Measurements from ENCODE around the gene POU6F2.
"Not testable (repeated sequence)": the region's sequence is repeated elsewhere in the genome, so short reads cannot be mapped to it uniquely, and the experiment has no call there.

Gene POU6F2

GRCh38 chr7:39313974-39314373, 336.3 kb downstream of the POU6F2 start:
- DNase-seq = no peak

- DNase-seq = no peak
These were observed 339.4 kb downstream of the POU6F2 start for GRCh38 chr7:39317107-39317506.

- DNase-seq = no peak
These were observed 340.2 kb downstream of the POU6F2 start for GRCh38 chr7:39317896-39318295.

GRCh38 chr7:39321245-39321644, 343.5 kb downstream of the POU6F2 start:
- no peak for DNase-seq

- no peak for DNase-seq
These were observed 344.3 kb downstream of the POU6F2 start for GRCh38 chr7:39321909-39322498.

GRCh38 chr7:39324139-39324760, 346.5 kb downstream of the POU6F2 start:
- DNase-seq = no peak

- DNase-seq = not testable (repeated sequence)
These were observed 353.9 kb downstream of the POU6F2 start for GRCh38 chr7:39331607-39332006.

- DNase-seq = no peak
These were observed 354.4 kb downstream of the POU6F2 start for GRCh38 chr7:39332142-39332541.

GRCh38 chr7:39333701-39334100, 356.0 kb downstream of the POU6F2 start:
- DNase-seq = no peak

GRCh38 chr7:39336442-39336841, 358.7 kb downstream of the POU6F2 start:
- DNase-seq = no peak

GRCh38 chr7:39338716-39339115, 361.0 kb downstream of the POU6F2 start:
- no peak for DNase-seq

- DNase-seq = no peak
These were observed 361.9 kb downstream of the POU6F2 start for GRCh38 chr7:39339591-39339990.

GRCh38 chr7:39341083-39341482, 363.4 kb downstream of the POU6F2 start:
- no peak for DNase-seq

GRCh38 chr7:39342763-39343162, 365.1 kb downstream of the POU6F2 start:
- no peak for DNase-seq

GRCh38 chr7:39349452-39350123, 371.9 kb downstream of the POU6F2 start:
- no peak for DNase-seq

- DNase-seq = no peak
These were observed 376.1 kb downstream of the POU6F2 start for GRCh38 chr7:39353615-39354376.

- DNase-seq = no peak
These were observed 378.0 kb downstream of the POU6F2 start for GRCh38 chr7:39355664-39356063.

GRCh38 chr7:39356172-39356925, 378.6 kb downstream of the POU6F2 start:
- DNase-seq = no peak

GRCh38 chr7:39357648-39358047, 379.9 kb downstream of the POU6F2 start:
- DNase-seq = no peak

GRCh38 chr7:39360038-39360437, 382.3 kb downstream of the POU6F2 start:
- DNase-seq = no peak

GRCh38 chr7:39360766-39361165, 383.1 kb downstream of the POU6F2 start:
- DNase-seq = no peak

- DNase-seq = no peak
These were observed 388.1 kb downstream of the POU6F2 start for GRCh38 chr7:39365751-39366295.

GRCh38 chr7:39367451-39367850, 389.7 kb downstream of the POU6F2 start:
- no peak for DNase-seq
